Inferior parietal cortex (tissue), 1 donor: ENCODE measurements around the gene TMEM30B.
"Not testable (repeated sequence)": the region's sequence is repeated elsewhere in the genome, so short reads cannot be mapped to it uniquely, and the experiment has no call there.

ENCODE experiments used
- DNase-seq: peaks from one replicate; pipeline ENCODE4 v3.0.0-alpha.2; 2016; ENCODE audit errors: extremely low spot score

Gene TMEM30B, protein sequence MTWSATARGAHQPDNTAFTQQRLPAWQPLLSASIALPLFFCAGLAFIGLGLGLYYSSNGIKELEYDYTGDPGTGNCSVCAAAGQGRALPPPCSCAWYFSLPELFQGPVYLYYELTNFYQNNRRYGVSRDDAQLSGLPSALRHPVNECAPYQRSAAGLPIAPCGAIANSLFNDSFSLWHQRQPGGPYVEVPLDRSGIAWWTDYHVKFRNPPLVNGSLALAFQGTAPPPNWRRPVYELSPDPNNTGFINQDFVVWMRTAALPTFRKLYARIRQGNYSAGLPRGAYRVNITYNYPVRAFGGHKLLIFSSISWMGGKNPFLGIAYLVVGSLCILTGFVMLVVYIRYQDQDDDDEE

DNA sequence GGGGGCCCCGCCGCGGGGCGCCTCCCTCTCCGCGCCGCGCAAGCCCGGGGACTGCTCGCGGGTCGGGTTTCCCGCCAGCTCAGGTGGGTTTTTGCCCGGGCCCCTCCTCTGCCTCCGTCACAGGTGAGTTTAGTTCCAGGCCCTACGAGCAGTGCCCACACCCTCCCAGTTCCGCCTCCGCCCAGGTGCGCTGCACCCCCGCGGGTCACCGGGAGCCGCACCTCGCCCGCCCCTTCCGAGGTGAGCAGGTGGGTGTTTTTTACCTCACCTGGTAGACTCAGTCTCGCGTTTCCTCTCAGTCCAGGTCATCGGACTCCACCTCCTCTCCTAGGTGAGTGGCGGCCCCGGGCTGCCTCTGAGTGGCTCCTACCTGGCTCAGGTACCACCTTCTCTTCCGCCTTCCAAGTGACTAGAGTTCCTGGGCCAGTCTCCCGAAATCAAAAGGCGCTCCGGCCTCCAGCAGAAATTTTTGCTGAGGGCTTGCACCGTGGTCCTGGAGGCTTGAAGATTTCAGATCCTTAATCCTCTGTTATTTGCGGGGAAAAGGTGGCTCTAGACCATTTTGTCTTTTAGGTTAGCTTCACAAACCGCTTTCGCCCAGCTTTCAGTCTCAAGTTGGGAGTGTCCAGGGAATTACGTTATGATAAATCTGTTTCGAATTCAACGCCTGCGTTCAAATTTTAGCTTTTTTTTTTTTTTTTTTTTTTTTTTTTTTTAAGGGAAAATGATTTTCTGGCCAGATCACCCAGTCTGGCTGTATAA lies at the start of gene TMEM30B:
TMEM30B (minus strand) TSS at position 153 of the 762 bp plus-strand sequence. CDS start 191 bp downstream, outside the sequence.
- no peak for DNase-seq

DNA sequence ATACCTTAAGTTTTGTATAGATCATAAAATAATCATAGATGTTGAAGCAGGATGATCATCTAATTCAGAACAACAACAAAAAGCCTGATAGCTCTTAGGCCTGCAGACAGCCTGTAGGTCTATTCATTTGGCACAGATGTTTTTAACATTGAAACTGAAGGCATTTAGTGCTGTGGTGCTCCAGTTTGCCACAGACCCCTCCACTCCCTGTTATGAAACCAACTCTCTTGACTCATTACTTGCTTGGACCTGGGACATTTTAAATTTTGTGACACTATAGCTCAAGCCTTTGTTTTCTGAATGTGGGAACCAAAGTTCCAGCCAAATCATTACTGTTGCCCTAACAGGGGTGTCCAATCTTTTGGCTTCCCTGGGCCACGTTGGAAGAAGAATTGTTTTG lies 49.4 kb upstream of the TMEM30B start:
- no peak for DNase-seq

DNA sequence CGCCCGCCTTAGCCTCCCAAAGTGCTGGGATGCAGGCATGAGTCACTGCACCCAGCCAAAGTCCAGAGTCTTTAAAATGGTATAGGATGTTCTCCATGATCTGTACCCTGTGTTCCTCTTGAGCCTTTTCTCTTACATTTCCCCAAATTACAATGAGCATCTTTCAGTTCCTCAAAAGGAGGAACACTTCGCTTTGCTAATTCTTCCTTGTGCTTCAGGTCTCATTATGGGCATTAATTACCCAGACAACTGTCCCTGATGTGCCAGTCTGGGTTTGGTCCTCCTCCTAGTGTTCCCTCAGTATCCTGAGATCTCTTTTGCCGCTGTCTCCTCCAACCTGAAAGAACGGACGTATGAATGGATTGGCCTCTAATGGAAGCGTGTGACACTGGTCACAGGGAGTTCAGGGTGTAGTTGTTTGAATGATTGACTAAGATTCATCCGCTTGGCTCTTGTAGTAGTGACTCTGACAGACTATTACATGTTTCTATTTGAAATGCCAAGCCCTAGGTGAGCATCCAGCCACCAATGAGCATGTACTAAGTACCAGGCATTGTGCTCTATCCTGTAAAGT lies 48.4 kb upstream of the TMEM30B start:
- no peak for DNase-seq

DNA sequence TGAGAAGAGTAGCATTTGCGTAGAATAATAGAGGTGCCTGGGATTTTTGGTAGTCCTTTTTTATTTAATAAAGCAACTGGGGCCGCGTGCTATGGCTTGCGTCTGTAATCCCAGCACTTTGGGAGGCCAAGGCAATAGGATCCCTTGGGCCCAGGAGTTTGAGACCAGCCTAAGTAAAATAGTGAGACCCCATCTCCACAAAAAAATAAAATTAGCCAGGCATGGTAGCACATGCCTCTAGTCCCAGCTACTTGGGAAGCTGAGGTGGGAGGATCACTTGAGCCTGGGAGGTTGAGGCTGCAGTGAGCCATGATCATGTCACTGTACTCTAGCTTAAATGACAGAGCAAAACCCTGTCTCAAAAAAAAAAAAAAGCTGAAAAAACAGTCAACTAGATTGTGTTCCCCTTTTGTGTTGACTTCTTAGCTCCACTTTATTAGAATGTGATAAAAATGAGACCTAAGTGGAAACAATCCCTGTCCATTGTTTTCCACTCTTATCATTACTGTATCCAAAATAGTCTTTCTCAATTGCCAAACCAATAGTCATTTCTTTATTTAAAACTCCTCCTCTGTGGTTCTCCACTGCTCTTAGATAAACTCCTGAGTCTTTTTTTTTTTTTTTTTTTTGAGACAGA lies 47.6 kb upstream of the TMEM30B start:
- no peak for DNase-seq

DNA sequence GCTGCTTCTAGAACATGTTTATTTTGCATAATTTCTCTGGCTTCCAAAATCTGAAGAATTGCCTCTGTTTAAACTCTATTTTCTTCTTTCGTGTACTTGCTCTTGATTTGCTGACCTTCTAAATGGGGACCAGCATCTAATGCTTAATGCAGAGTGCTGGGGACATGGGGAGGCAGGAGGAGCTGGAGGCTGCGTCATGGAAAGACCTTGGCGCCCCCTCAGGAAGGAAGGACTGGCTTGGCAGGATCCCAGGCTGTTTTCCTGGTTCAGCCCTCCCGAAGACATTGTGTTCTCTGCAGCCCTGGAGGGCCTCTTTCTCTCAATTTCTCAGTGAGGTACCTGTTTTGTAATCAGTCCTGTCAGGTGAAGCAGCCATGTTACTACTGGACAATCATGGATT lies 45.7 kb upstream of the TMEM30B start:
- DNase-seq, result no peak

DNA sequence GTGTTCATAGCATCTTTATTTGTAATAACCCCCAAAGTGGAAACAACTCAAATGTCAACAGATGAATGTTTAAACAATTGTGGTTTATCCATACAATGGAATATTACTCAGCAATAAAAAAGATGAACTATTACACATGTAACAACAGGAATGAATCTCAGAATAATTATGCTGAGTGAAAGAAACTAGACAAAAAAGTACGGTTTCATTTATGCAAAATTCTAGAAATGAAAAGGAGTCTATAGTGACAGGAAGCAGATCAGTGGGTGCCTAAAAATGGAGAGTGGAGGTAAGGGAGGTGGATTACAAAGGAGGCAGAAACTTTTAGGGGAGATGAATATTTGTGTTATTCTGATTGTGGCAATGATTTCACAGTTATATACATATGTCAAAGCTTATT lies 45.0 kb upstream of the TMEM30B start:
- no peak for DNase-seq

DNA sequence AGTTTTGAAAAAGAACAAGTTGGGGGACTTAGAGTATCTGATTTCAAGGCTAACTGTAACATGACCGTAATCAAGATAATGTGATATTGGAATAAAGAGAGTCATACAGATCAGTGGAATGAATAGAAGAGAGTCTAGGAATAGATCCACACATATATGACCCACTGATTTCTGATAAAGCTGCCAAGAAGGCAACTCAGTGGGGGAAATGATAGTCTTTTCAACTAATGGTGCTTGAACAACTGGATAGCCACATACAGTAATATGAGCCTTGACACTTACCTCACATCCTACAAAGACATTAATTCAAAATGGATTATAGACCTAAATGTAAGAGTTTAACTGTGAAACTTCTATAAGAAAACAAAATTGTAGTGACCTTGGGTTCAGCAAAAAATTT lies 44.0 kb upstream of the TMEM30B start:
- no peak for DNase-seq

DNA sequence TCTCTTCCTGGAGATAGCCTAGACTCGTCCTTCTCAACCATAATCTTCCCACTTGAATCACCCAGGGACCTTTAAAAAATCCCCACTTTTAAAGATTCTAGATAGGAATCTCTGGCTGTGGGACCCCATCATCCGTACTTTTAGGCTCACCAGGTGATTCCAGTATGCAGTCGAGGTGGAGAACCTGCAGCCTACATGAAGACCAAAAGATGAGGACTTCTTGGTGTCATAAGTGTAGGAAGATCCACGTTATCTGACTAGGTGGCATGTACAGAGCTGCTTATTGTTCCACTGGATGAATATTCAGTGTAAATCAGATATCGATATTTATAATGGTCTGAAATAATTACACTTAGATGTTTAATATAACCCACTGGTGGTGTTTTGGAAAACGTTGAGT lies 42.8 kb upstream of the TMEM30B start:
- DNase-seq, result no peak

DNA sequence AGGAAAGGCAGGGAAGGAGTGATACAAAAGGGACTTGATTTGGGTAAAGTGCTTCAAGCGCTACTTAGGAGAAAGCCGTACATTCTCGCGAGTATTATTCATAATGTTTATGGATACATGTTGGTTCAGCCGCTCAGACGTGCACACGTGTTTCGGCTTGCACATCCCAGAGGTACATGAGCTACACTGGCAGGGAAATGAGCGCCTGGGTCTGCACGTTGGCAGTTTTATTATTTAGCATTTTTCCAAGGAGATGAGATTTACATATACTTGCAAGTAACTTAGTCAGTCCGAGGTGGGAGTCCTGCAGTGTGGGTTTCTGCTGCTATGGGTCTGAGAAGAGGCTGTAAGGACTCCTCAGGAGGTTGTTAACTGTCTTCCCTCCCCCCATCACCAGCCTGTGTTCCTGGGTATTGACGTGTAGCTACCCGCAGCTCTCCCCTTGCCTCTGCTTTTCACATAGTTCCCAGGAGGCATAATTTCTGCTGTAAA lies 41.7 kb upstream of the TMEM30B start:
- DNase-seq, result no peak

DNA sequence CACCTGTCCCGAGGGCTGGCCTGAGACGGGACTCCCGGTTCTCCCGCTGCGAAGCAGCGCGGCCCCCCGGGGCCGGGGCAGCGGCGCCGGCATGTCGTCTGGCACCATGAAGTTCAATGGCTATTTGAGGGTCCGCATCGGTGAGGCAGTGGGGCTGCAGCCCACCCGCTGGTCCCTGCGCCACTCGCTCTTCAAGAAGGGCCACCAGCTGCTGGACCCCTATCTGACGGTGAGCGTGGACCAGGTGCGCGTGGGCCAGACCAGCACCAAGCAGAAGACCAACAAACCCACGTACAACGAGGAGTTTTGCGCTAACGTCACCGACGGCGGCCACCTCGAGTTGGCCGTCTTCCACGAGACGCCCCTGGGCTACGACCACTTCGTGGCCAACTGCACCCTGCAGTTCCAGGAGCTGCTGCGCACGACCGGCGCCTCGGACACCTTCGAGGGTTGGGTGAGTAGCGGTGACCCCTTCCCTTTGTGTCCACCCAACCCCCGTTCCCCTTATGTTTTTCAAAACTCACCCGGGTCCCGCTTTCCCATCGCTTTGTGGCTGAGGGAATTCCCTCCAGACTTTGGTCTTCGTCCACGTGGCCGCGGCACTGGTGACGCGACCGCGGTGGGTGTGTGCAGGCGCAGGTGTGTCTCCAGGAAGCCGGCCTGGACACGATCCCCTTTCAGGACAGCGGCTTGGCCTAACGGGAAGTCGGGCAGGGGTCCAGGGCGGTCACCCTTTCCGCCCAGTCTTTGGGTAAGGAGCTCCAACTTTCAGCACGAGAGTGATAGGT lies 41.1 kb upstream of the TMEM30B start:
- no peak for DNase-seq

DNA sequence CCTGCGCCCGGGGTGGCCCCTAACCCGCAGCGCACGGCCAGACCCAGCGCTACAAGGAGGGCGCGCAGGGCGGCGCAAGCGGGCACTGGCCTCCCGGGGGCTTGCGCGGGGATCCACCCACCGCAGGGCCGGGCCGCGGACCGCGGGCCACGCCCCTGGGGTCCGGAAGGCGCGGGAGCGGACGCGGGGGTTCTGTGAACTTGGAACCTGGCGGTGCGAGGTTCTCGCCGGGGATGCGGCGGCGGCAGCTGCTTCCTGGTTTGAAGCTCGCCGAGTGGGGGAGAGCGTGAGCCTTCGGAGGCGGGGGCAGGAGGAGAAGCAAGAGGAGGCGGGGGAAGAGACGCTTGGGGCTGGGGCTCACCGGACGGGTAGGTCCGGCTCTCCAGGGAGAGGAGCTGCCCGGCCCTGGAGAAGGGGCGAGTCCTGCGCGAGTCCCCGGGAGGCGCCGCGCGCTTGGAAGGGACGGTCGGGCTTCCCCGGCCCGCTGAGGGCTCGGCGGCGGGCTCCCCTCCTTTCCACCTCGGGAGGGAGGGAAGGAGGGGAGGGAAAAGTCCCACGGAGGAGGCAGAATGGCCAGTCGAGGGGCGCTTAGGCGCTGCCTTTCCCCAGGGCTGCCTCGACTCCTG lies 40.4 kb upstream of the TMEM30B start, which contains the start of gene PRKCH:
PRKCH (plus strand) TSS at position 195 of the 626 bp plus-strand sequence. CDS start 523 bp downstream, outside the sequence.
- no peak for DNase-seq

DNA sequence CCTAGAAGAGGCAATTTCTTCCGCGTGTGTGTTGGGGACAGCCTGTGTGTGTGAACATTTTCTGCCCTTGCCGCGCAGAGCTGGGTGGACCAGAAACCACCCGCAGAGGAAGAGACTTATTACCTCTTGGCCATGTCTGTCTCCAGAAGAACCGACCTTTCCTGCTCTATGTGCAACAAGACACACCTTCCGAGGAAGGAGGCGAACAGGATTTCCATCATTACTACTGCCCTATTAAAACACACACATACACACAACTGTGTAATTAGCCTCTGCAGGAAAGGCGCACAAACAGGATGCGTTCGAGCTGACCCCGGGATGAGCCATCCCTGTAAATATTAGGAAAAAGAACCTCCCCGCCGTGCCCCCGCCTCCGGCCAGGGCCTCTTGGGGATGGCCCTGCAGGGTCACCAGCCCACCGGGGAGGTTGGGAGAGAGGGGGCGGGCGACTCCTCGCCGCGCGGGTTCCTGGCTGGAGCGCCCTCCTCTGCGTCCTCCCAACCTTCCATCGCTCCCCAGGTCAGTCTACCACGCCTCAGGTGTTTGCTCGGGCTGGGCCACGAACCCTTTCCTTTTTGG lies 39.8 kb upstream of the TMEM30B start:
- DNase-seq, result no peak

DNA sequence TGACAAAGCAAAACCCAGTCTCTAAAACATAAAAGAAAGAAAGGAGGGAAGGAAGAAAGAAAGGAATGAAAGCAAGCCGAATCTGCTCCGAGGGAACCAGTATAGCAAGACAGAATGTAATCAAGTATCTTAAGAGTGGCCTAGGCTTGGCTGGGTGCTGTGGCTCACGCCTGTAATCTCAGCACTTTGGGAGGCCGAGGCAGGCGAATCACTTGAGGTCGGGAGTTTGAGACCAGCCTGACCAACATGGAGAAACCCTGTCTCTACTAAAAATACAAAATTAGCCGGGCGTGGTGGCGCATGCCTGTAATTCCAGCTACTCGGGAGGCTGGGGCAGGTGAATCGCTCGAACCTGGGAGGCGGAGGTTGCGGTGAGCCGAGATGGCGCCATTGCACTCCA lies 39.0 kb upstream of the TMEM30B start:
- not testable (repeated sequence) for DNase-seq

DNA sequence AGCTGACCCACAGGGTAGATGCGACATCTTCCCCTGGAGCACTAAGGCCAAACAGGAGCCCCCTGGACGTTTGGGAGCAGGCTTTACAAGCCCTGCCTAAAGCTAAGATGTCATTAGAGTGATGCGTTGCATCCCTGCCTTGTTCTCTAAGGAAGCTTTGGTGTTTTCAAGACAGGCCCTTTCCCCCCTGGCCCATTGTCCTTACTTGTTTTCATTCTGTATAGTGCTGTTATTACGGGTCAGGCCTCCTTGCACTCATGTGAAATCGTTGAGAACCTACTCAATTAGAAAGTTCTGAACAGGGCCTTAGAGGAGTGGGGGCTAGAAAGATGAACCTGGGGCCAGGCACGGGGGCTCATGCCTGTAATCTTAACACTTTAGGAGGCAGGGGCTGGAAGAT lies 38.6 kb upstream of the TMEM30B start:
- no peak for DNase-seq

DNA sequence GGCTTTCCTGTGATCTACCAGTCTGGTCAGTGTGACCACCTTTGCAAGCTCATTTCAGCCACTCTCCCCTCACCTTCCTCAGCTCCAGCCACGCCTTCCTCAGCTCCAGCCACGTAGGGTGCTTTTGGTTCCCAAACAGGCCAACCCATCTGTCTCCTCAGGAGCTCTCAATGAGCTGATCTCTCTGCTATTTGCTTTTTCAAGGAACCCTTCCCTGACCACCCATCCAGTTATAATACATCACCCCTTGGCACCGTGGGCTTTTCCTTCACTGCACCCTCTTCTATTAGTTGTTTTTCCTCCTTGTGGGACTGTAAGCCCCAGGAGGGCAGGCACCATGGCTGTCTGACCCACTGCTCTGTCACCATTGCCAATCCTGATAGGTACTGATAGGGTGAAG lies 37.9 kb upstream of the TMEM30B start:
- DNase-seq, result no peak

DNA sequence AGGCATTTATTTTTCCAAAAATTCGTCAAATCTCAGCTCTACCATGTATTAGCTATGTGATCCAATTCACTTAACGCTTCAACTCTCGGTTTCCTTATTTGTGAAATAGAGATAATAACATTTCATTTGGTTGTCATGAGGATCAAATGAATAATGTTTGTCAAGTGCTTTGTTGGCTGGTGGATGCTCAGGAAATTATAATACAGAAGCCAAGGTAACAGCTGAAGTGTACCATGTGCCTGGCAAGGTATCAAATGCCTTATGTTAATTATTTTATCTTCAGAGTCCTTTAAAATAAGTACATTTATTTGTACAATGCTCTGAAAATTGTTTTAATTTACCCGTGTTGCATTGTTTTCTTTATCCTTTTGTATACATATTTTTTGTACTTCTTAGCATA lies 34.2 kb upstream of the TMEM30B start:
- DNase-seq, result no peak

DNA sequence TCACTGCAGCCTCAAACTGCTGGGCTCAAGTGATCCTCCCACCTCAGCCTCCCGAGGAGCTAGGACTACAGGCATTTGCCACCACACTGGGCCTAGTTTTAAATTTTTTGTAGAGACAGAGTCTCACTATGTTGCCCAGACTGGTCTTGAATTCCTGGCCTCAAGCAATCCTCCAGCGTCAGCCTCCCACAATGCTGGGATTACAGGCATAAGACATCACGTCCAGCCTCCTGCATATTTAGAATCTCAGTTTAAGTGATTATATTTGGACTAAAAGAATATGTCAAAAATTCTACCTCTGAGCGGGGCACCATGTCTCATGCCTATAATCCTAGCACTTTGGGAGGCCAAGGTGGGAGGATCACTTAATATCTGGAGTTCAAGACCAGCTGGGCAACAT lies 27.6 kb upstream of the TMEM30B start:
- not testable (repeated sequence) for DNase-seq

DNA sequence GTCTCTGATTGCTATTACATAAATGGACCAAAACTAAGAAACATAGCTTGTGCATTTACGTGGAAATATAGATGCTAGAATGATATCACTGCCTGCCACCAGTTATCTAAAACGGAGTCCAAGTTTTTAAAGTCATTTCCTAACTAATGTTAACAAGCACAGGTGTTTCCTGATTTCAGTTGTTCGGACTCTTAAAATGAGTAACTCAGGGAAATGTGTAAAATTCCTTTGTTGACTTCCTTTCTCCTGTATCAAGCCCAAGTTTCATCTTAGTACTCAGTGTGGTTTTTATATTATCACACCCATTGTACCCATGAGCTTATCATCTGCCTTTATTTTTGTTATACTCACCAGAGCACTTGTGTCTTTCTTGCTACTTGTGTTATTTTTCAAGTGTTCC lies 27.1 kb upstream of the TMEM30B start:
- DNase-seq, result no peak

DNA sequence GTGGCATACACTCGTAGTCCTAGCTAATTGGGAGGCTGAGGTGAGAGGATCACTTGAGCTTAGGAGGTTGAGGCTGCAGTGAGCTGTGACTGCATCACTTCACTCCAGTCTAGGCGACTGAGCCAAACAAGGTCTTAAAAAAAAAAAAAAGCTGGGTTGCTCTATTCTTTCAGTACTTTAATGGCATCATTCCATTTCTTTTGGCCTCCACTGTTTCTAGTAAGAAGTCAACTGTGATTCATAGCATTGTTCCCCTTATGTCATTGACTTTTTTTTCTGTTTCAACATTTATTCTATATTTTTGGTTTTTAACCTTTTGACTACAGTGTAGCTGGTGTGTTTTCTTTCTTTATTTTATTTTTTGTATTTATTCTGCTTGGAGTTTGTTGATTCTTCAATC lies 23.6 kb upstream of the TMEM30B start:
- no peak for DNase-seq

DNA sequence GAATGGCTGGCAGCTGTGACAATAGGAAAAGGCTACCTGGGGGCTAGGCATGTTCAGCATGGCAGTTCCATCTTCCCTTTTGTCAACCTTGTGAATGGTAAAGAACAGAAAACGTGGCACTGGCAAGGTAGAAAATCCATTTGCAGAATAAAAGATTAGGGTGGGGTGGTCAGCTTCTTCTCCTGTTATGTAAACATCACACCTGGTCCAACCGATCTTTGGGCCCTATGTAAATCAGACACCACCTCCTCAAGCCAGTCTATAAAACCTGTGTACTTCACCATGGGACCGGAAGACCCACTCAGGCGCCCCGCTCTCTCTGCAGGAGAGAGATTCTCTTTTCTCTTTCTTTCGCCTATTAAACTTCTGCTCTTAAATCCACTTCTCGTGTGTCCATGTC lies 19.6 kb upstream of the TMEM30B start:
- no peak for DNase-seq
